ENCODE measurements around the gene TUBA4A.

TUBA4A gene

GRCh38 chr2:219234331-219234730 is 19.4 kb downstream of the TUBA4A start:
- no peak for DNase-seq (ENCODE audit: low spot score)

- DNase-seq (ENCODE audit: low spot score), result peak; percentile 41
Observed at GRCh38 chr2:219230059-219230540, 23.6 kb downstream of the TUBA4A start.

GRCh38 chr2:219229305-219230058 is 24.2 kb downstream of the TUBA4A start, which contains the start of the genes ANKZF1 and ATG9A:
TSS of gene ANKZF1 (plus strand) at chr2:219229806. CDS start at chr2:219230258, 452 bp downstream.
TSS of gene ATG9A (minus strand) at chr2:219229636. CDS start at chr2:219228024, 1,612 bp downstream.
- DNase-seq (ENCODE audit: low spot score), result peak; percentile 99

- DNase-seq (ENCODE audit: low spot score), result no peak
Observed at GRCh38 chr2:219228911-219229304, 24.8 kb downstream of the TUBA4A start.

GRCh38 chr2:219228041-219228910 is 25.4 kb downstream of the TUBA4A start:
- no peak for DNase-seq (ENCODE audit: low spot score)

- no peak for DNase-seq (ENCODE audit: low spot score)
Observed at GRCh38 chr2:219225350-219225749, 28.4 kb downstream of the TUBA4A start.

- DNase-seq (ENCODE audit: low spot score), result no peak
Observed at GRCh38 chr2:219223831-219224610, 29.7 kb downstream of the TUBA4A start.

- DNase-seq (ENCODE audit: low spot score), result no peak
Observed at GRCh38 chr2:219221957-219222518, 31.7 kb downstream of the TUBA4A start.

- no peak for DNase-seq (ENCODE audit: low spot score)
Observed at GRCh38 chr2:219220652-219221402, 32.9 kb downstream of the TUBA4A start.

GRCh38 chr2:219219784-219220532 is 33.8 kb downstream of the TUBA4A start:
- DNase-seq (ENCODE audit: low spot score), result no peak

GRCh38 chr2:219218732-219219701 is 34.7 kb downstream of the TUBA4A start, which contains the start of gene ABCB6:
TSS of gene ABCB6 (minus strand) at chr2:219218958. CDS start at chr2:219218673, 285 bp downstream.
- no peak for DNase-seq (ENCODE audit: low spot score)

GRCh38 chr2:219218217-219218731 is 35.4 kb downstream of the TUBA4A start:
- DNase-seq (ENCODE audit: low spot score), result no peak

GRCh38 chr2:219216535-219216915 is 37.2 kb downstream of the TUBA4A start:
- DNase-seq (ENCODE audit: low spot score), result no peak

GRCh38 chr2:219215871-219216534 is 37.7 kb downstream of the TUBA4A start:
- no peak for DNase-seq (ENCODE audit: low spot score)

- no peak for DNase-seq (ENCODE audit: low spot score)
Observed at GRCh38 chr2:219214786-219215185, 38.9 kb downstream of the TUBA4A start.

- DNase-seq (ENCODE audit: low spot score), result no peak
Observed at GRCh38 chr2:219214141-219214540, 39.6 kb downstream of the TUBA4A start.

GRCh38 chr2:219213486-219214071 is 40.1 kb downstream of the TUBA4A start:
- DNase-seq (ENCODE audit: low spot score), result no peak

- DNase-seq (ENCODE audit: low spot score), result no peak
Observed at GRCh38 chr2:219213026-219213415, 40.7 kb downstream of the TUBA4A start.
